Right lobe of liver (tissue), 6 donors: ENCODE measurements around the gene CAMK4. TPM values are rescaled to one million over a fixed set of nuclear protein-coding genes. Genes with fewer than 3 reads are reported as not detected.
A peak's percentile ranks its signal among the peaks of the same experiment; 100 is the strongest.

ENCODE experiments used
- ATAC-seq, 4 donors: fragments of 200-7000 bp; cut with Tn5 transposase; one replicate each; pipeline ENCODE4 v1.9.1; 2020; ENCODE audit warnings: mild to moderate bottlenecking in 4 of 4, moderate library complexity in 4 of 4
- DNase-seq, 3 donors: peaks; one replicate each; pipeline ENCODE4 v3.0.0-alpha.2; 2020
- H3K27ac ChIP-seq, 3 donors: fragments of 200-600 bp; one replicate each; pipeline ENCODE4 v1.8.0; 2022
- H3K27me3 ChIP-seq, 2 donors: fragments of 200-600 bp; one replicate each; pipeline ENCODE4 v1.8.0; 2022
- H3K36me3 ChIP-seq, 4 donors: fragments of 200-600 bp; sonication (generic) in 1 of 4; one replicate each; pipeline versions ENCODE4 v1.5.1 to v1.8.0; 2017 to 2022; ENCODE audit warnings: control low read depth in 1 of 4
- H3K4me1 ChIP-seq, 4 donors: fragments of 200-600 bp; sonication (generic) in 1 of 4; one replicate each; pipeline versions ENCODE4 v1.5.1 to v1.8.0; 2017 to 2022; ENCODE audit warnings: control low read depth in 1 of 4
- H3K4me3 ChIP-seq, 3 donors: fragments of 200-600 bp; one replicate each; pipeline ENCODE4 v1.8.0; 2022
- H3K9me3 ChIP-seq, 4 donors: fragments of 200-600 bp; sonication (generic) in 1 of 4; one replicate each; pipeline versions ENCODE4 v1.5.1 to v1.8.0; 2017 to 2022; ENCODE audit warnings: control low read depth in 1 of 4
- CTCF ChIP-seq, 4 donors: fragments of 200-600 bp in 3 of 4; fragments of 450-650 bp in 1 of 4; IDR thresholded peaks; one replicate each; pipeline versions ENCODE4 v1.5.1 to v1.8.0; 2016 to 2022; ENCODE audit warnings: antibody characterized with exemption in 4 of 4, mild to moderate bottlenecking in 2 of 4
- POLR2A ChIP-seq: fragments of 450-650 bp; IDR thresholded peaks from one replicate; pipeline ENCODE4 v1.6.1; 2017; ENCODE audit warnings: antibody characterized with exemption, mild to moderate bottlenecking
- WGBS: methylation state at CpG from one replicate; pipeline ENCODE4 v1.1.6; 2018; ENCODE audit warnings: low coverage, low lambda C conversion rate; ENCODE audit not compliant: insufficient coverage; ENCODE audit errors: missing lambda C conversion rate; 5-methylcytosine and 5-hydroxymethylcytosine counted together
- intact Hi-C, 2 donors: fragments of 100-400 bp; cut with DNase I; formaldehyde crosslinking; loops; one replicate each; pipeline versions ENCODE4 v1.11.2 to v1.14.1; 2022
- total RNA-seq, 6 experiments: library from RNA; depleted of rRNA in 2 of 6; stranded (reverse); fragments of >200 nt in 2 of 6; fragmentation: NEBNext Ultra II Directional in 3 of 6; extraction: Animal tissue kit (Norgen Biotek cat#: 25700) in 3 of 6; gene quantifications; one replicate each; pipeline versions ENCODE4 v1.1.0 to v1.2.4, GENCODE V29; 2016 to 2023
- donor health status: DM: no; HTN: yes; CAD: no.
- donor health status: DM: no; HTN: no; CAD: no.
- donor health status: DM: no; HTN: no; CAD: no.
- donor health status: DM: no; HTN: yes; CAD: no.
- donor health status: DM: no; HTN: yes; CAD: no.

CAMK4 gene
- total RNA-seq, 6 experiments from 2014 or later = 0.81 to 4.3 (median 1.3) TPM

DNA sequence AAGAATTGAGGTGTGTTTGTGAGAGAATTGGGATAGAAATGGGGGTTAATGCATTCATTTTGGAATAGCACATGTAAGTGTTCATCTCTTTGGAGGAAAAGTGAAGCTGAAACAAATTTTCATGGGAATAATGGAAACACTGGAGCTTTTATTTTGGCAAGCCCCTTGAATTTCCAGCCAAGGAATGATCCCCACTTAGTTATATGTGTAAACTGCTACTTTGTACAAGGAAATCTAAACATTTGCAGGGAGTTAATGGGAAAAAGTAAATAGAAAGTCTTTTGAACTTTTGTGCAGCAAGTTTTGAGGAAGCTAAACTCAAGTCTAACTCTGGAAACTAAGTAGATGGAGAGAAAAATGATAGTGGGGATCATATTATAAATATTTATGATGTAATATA lies 44.1 kb downstream of the CAMK4 start:
- ATAC-seq = no peak
- Histone ChIP-seq H3K36me3 (no peaks in the 10 kb centered on the region), H3K27ac (no peak overlapping the region), H3K27me3 (no peaks in the 10 kb centered on the region), H3K4me3 (no peak overlapping the region), H3K4me1 (no peaks in the 10 kb centered on the region), H3K9me3 (no peaks in the 10 kb centered on the region)
- TF ChIP-seq POLR2A (no peak), CTCF (IDR thresholded peaks at IDR 0.05) (no peak)
- intact Hi-C loops = no loop called here
- no peak for DNase-seq

DNA sequence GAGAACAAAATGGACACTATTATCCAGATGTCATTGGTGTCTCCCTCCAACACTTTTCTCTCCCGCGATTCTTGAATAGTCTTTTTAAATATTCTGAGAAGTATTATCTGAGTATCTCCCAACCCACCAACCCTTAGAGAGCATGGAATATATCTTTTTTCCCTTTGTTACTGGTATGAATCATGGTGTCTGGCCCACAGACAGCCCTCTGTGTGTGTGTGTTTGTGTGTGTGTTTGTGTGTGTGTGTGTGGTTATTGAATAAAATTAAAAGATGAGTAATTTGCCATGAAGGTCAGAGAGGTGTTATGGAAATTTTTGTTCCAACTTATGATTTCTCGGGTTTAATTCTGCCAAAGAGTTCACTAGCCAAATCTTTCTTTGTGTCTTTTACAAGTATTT lies 47.7 kb downstream of the CAMK4 start:
- H3K9me3 ChIP-seq = no peaks in the 10 kb centered on the region
- TF ChIP-seq CTCF (IDR thresholded peaks at IDR 0.05) = no peak
- no peak for TF ChIP-seq POLR2A
- H3K27ac ChIP-seq = no peak overlapping the region
- intact Hi-C loops = no loop called here
- H3K4me3 ChIP-seq = no peak overlapping the region
- WGBS = 77% methylated on average over 3 of the region's 3 CpGs
- no peaks in the 10 kb centered on the region for H3K27me3 ChIP-seq
- DNase-seq (no peak), ATAC-seq (no peak)
- H3K36me3 ChIP-seq = no peaks in the 10 kb centered on the region
- H3K4me1 ChIP-seq = no peaks in the 10 kb centered on the region

- TF ChIP-seq POLR2A (no peak), CTCF (IDR thresholded peaks at IDR 0.05) (no peak)
- Histone ChIP-seq H3K27ac (no peak overlapping the region), H3K4me1 (no peaks in the 10 kb centered on the region), H3K36me3 (no peaks in the 10 kb centered on the region), H3K9me3 (no peaks in the 10 kb centered on the region), H3K4me3 (no peak overlapping the region), H3K27me3 (no peaks in the 10 kb centered on the region)
- 80% methylated on average over 2 of the region's 2 CpGs for WGBS
- intact Hi-C loops = no loop called here
- no peak for ATAC-seq
- DNase-seq = no peak
Measured at GRCh38 chr5:111277061-111277460, 52.9 kb downstream of the CAMK4 start.

DNA sequence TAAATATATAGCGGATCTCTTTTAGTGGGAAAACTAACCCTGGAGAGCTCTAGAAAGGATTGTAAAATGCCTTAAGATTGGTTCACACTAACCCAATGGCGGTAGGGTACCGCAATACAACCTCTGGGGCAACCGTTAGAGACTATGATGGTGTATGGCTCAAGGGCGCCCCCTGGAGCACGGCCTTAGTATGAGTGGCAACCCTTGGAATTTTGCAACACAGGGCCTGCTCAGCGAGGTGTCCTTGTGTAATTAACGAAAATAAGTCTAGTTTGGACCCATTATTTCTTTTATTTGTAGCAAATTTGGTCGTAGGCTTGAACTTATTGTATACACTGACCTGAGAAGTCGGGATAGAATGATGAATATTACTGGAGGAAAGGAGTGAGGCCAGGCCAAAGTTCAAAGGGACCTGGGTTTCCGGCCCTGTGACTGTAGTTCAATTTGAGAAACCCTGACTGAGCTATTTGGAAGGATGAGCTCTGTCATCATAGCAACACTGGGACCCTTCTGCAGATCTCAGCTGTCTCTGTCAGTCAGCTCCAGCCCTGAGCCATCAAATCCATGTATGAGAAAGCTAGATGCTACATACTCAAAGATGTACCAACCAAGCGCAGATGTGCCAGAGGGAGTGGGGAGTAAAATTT lies 54.8 kb downstream of the CAMK4 start:
- Histone ChIP-seq H3K4me3 (no peak overlapping the region), H3K36me3 (no peaks in the 10 kb centered on the region), H3K9me3 (no peaks in the 10 kb centered on the region), H3K27me3 (no peaks in the 10 kb centered on the region), H3K27ac (no peak overlapping the region), H3K4me1 (no peaks in the 10 kb centered on the region)
- DNase-seq = peak; percentile 58 to 66 (median 62)
- peak; percentile 94 to 97 (median 96) for ATAC-seq
- WGBS = 29% methylated on average over 10 of the region's 12 CpGs
- intact Hi-C loops = no loop called here
- TF ChIP-seq CTCF (IDR thresholded peaks at IDR 0.05) (peak; percentile 62 to 80 (median 72)), POLR2A (no peak)
